GM19239 (cell line): ENCODE measurements around the gene HOXD8.

Experiments used
- DNase-seq: peaks from one replicate; pipeline ENCODE4 v3.0.0; 2011; ENCODE audit warnings: low spot score; ENCODE audit not compliant: insufficient read length
- FAIRE-seq: peaks from 2 replicates; lab custom pipeline; 2011; peaks lifted over from hg19 to GRCh38; lab: Jason Lieb, UNC

The HOXD8 gene

DNA sequence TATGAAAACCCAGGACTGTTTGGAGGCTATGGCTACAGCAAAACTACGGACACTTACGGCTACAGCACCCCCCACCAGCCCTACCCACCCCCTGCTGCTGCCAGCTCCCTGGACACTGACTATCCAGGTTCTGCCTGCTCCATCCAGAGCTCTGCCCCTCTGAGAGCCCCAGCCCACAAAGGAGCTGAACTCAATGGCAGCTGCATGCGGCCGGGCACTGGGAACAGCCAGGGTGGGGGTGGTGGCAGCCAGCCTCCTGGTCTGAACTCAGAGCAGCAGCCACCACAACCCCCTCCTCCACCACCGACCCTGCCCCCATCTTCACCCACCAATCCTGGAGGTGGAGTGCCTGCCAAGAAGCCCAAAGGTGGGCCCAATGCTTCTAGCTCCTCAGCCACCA, 39.7 kb downstream of the HOXD8 start:
- DNase-seq (no peak), FAIRE-seq (no peak)

DNA sequence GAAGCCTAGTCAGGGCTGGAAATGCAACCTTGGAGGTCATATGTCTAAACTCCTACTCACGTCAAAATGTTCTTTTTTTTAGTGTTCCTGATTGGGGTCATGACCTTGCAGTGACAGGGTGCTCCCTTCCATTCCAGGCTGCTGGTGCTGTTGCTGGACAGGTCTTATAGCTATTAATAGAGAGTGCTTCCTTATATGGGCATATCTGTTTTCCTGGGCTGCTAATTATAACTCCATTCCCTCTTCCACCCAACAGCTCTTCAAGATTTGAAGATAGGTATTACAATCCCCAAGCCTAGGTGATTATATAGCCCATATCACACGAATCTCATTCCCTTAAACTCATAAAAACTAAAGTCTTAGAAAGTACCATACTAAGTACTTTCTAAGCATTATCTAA, 40.2 kb downstream of the HOXD8 start:
- DNase-seq (no peak), FAIRE-seq (no peak)

GRCh38 chr2:176170602-176171305, 41.2 kb downstream of the HOXD8 start:
- FAIRE-seq: no peak

GRCh38 chr2:176171351-176172006, 42.0 kb downstream of the HOXD8 start:
- no peak for DNase-seq
- no peak for FAIRE-seq

More at GRCh38 chr2:176170602-176171305, 41.2 kb downstream of the HOXD8 start:
- DNase-seq: no peak

GRCh38 chr2:176172007-176172894, 42.7 kb downstream of the HOXD8 start:
- DNase-seq: no peak
- no peak for FAIRE-seq

GRCh38 chr2:176172895-176173566, 43.5 kb downstream of the HOXD8 start:
- FAIRE-seq (no peak), DNase-seq (no peak)

DNA sequence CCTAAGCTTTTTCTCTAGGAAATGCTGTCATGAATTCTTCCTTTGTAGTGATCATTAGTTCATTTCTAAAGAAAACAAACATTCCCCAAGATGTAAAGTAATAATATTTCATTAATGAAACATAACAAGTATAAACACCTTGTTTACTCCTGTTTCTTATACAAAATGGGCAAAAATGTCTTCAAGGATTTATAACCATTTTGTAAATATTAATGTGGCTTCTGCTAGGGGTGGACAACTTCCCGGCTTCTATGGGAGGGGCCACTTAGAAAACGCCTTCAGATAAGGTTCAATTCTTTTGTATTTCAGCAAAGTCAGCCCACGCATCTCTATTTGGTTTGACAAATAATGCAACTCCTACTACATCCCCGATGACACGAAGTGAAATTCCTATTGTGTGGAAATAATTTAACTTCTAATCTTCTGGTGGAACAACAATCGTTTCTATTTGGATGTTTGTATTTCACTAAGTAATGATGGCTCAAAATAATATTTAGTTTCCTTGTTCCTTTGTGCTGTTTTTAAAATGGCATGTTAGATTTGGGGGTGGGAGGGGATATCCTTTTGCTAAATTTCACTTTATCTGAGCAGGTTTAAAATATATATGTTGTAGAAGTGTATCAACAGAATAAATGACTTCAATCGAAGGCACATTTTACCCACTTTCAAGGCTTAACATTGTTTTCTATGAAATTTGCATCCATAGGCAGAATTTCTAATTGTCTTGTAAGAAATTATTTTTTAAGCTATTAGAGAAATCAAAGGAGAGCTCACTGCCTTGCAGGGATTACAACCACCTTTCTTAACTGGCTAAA, 44.3 kb downstream of the HOXD8 start:
- DNase-seq: no peak
- FAIRE-seq: no peak

- FAIRE-seq: no peak
Observed at GRCh38 chr2:176174382-176174823, 44.9 kb downstream of the HOXD8 start.

DNA sequence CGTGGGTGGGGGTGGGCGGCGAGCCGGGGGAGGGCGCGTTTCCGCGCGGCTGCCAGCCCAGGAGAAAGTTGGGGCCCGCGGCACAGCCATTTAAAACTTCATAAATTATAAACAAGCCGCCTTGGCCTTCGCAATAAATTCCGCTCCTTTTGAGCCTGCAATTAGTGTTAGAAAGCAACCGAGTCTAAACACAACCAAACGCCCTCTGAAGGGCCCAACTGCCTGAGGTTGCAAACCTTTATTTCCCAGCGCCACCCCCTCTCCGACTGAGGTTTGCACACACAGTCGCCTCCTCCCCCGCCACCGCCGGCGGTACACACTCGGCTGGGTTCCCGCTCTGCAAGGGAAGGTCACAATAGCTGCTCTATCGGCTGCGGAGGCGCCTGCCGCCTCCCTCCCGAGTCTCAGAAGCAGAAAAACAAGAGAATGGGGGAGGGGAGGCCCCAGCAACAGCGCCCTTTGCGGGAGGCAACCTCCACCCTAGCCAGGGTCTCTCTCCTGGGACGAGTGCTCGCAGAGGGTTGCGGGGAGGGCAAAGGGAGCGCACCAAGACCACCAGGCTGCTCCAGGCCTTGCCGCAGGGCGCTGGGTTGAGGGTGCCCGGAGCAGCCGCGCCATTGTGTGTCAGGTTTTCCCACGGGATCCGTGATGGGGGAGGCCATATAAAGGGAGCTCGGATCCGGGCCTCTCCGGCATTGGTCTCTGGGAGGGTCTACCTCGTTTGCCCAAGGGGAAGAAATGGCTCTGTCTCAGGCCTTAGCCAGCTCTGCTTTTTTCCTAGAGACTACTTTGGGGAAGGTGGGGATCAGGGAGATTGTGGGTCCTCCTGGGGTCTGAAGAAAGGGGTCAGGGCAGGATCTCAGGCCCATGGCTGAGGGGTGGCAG, 45.6 kb downstream of the HOXD8 start:
- DNase-seq (no peak), FAIRE-seq (no peak)

More at GRCh38 chr2:176174382-176174823, 44.9 kb downstream of the HOXD8 start:
- no peak for DNase-seq

DNA sequence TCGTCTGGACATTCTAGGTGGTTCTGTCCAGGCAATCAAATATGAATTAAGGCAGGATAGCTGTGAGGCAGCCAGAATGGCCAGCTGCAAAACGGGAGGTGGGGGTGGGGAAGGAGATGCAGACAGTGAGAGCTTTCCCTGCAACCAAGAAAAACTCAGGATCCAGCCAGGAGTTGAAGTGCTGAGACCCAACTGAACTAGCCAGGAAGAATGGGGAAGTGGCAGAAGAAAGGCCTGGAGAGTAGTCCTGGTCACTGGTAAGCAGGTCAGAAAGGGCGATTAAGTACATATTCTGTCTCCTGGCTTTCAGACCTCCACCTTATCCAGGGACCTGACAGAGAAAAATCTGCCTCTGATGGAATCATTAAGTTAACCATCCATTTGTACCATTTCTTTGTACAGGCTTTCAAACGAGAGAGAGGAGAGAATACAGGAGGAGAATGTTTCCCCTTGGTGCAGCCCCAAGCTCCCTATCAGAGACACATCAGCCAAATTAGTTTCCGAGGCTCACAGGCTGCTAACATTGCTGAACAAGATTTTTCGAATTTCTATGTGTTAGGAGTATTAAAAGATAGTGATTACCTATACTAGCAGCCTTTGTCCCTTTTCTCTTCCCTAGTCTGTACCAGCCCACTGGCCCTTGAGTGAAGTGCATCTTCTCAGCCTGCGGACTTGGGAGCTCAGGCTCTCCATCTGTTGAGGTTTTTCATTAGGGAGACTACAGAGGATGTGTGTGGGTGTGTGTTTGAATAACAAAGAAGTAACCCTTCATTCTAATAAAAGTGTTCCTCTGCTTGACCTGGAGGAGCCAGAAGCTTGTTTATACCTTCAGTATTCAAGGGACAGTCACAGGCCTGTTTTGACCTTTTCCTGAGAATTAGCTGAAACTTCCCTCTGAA, 46.5 kb downstream of the HOXD8 start:
- FAIRE-seq (no peak), DNase-seq (no peak)

- DNase-seq: no peak
- no peak for FAIRE-seq
Observed at GRCh38 chr2:176177580-176178037, 48.1 kb downstream of the HOXD8 start.

- DNase-seq: no peak
- FAIRE-seq: no peak
Observed at GRCh38 chr2:176178038-176178756, 48.7 kb downstream of the HOXD8 start.

- FAIRE-seq: no peak
- no peak for DNase-seq
Observed at GRCh38 chr2:176178757-176179295, 49.3 kb downstream of the HOXD8 start.

DNA sequence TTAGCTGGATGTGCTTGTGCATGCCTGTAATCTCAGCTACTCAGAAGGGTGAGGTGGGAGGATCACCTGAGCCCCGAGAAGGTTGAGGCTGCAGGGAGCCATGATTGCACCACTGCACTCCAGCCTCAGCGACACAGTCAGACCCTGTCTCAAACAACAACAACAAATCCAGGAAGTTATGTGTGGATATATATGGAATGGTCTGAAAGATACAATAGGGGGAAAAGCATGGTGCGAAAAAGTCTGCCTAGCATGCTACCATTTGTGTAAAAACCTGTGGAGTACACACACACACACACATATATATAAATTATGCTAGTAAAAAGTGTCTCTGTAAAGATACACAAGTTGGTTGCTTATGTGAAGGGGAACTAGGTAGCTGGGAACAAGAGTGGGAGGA, 52.0 kb downstream of the HOXD8 start:
- FAIRE-seq: no peak
- DNase-seq: no peak
